Keratinocyte (primary cell): Measurements from ENCODE around the gene SYT2. TPM values are rescaled to one million over a fixed set of nuclear protein-coding genes. Genes with fewer than 3 reads are reported as not detected.

Experiments
- DNase-seq: peaks from one replicate; pipeline ENCODE4 v3.0.0-alpha.2; 2011; ENCODE audit warnings: low read depth, missing footprints, low spot score
- FAIRE-seq: peaks from 2 replicates; lab custom pipeline; 2011; peaks lifted over from hg19 to GRCh38; lab: Jason Lieb, UNC
- H2AFZ ChIP-seq: 2 replicates; pipeline ENCODE4 v1.6.0; 2012; ENCODE audit warnings: low read length, control low read depth, inconsistent platforms; ENCODE audit not compliant: control insufficient read depth
- H3K27ac ChIP-seq: 2 replicates; pipeline ENCODE4 v1.5.1; 2011; ENCODE audit warnings: low read length; ENCODE audit not compliant: control insufficient read depth, insufficient read depth
- H3K27me3 ChIP-seq: 3 replicates; pipeline ENCODE4 v1.6.0; 2011; ENCODE audit warnings: low read length; ENCODE audit not compliant: control insufficient read depth, insufficient read depth; ENCODE audit errors: extremely low read depth
- H3K36me3 ChIP-seq, 2 experiments: 2 replicates in 1 of 2; 3 replicates in 1 of 2; pipeline ENCODE4 v1.5.1; 2011; ENCODE audit warnings: low read length in 2 of 2, mild to moderate bottlenecking in 1 of 2; ENCODE audit not compliant: control insufficient read depth in 2 of 2, insufficient read depth in 2 of 2; ENCODE audit errors: extremely low read depth in 1 of 2
- H3K4me1 ChIP-seq: 3 replicates; pipeline ENCODE4 v1.5.1; 2011; ENCODE audit warnings: low read length; ENCODE audit not compliant: control insufficient read depth, insufficient read depth; ENCODE audit errors: extremely low read depth
- H3K4me2 ChIP-seq: 3 replicates; pipeline ENCODE4 v1.6.0; 2011; ENCODE audit warnings: low read depth, low read length; ENCODE audit not compliant: control insufficient read depth, insufficient read depth; ENCODE audit errors: extremely low read depth
- H3K4me3 ChIP-seq, 3 experiments: fragments of 200-600 bp in 1 of 3; sonication (generic) in 1 of 3; 2 replicates in 2 of 3; 3 replicates in 1 of 3; pipeline ENCODE4 v1.5.1; 2011 to 2016; ENCODE audit warnings: low read length in 3 of 3, mild to moderate bottlenecking in 3 of 3, control low read depth in 2 of 3, inconsistent platforms in 1 of 3, low read depth in 1 of 3, mixed read lengths in 1 of 3, mixed run types in 1 of 3, moderate library complexity in 1 of 3; ENCODE audit not compliant: control insufficient read depth in 2 of 3, insufficient read depth in 2 of 3; ENCODE audit errors: extremely low read depth in 1 of 3
- H3K79me2 ChIP-seq: 2 replicates; pipeline ENCODE4 v1.6.0; 2012; ENCODE audit warnings: low read length; ENCODE audit not compliant: control insufficient read depth, insufficient read depth
- H3K9ac ChIP-seq: 3 replicates; pipeline ENCODE4 v1.6.0; 2011; ENCODE audit warnings: low read length; ENCODE audit not compliant: control insufficient read depth, insufficient read depth; ENCODE audit errors: extremely low read depth
- H3K9me1 ChIP-seq: 3 replicates; pipeline ENCODE4 v1.6.0; 2011; ENCODE audit warnings: low read length; ENCODE audit not compliant: control insufficient read depth, insufficient read depth; ENCODE audit errors: extremely low read depth
- H3K9me3 ChIP-seq: 2 replicates; pipeline ENCODE4 v1.5.1; 2012; ENCODE audit warnings: low read depth, low read length; ENCODE audit not compliant: control insufficient read depth
- H4K20me1 ChIP-seq: 3 replicates; pipeline ENCODE4 v1.6.0; 2011; ENCODE audit warnings: low read length; ENCODE audit not compliant: control insufficient read depth, insufficient read depth; ENCODE audit errors: extremely low read depth
- CTCF ChIP-seq, 3 experiments: IDR thresholded peaks in 1 of 3; conservative IDR thresholded peaks in 1 of 3; optimal IDR thresholded peaks in 1 of 3; 2 replicates in 2 of 3; 3 replicates in 1 of 3; pipeline versions ENCODE3 to v1.5.1; 2011; ENCODE audit warnings: low read length in 3 of 3, mild to moderate bottlenecking in 3 of 3, moderate library complexity in 2 of 3, control low read depth in 1 of 3, inconsistent platforms in 1 of 3; ENCODE audit not compliant: insufficient read depth in 2 of 3; ENCODE audit errors: extremely low read depth in 1 of 3
- EZH2 ChIP-seq: IDR thresholded peaks from one replicate; pipeline ENCODE4 v1.6.1; 2012; ENCODE audit warnings: inconsistent platforms, mild to moderate bottlenecking, low read length, moderate library complexity
- dilution Hi-C: fragments of 300-500 bp; cut with MboI; formaldehyde crosslinking; loops from one replicate; pipeline ENCODE4 v1.7.0; 2020; ENCODE audit warnings: low sequenced_read_pairs; ENCODE audit not compliant: extremely low pct_ligation_motif_present
- polyA plus RNA-seq, 5 experiments: library from polyadenylated mRNA; depleted of rRNA in 3 of 5; stranded (reverse) in 3 of 5; stranded (forward) in 1 of 5; unstranded in 1 of 5; fragments of >200 nt; gene quantifications; 1 replicate in 1 of 5; 2 replicates in 3 of 5; 3 replicates in 1 of 5; pipeline versions ENCODE4 v1.2.1 to v1.2.3, GENCODE V29; 2011 to 2012; ENCODE audit warnings: missing spikeins in 2 of 5, low read depth in 1 of 5, low replicate concordance in 1 of 5

SYT2 gene
- polyA plus RNA-seq, 1 donor (not counting 4 experiments of a cell fraction or from before 2014, with no cell fraction given): not detected

GRCh38 chr1:202656057-202656456 is 54.2 kb downstream of the SYT2 start:
- Histone ChIP-seq H3K27me3 (peaks cover 22% of the 10 kb centered on the region), H3K4me1 (no peaks in the 10 kb centered on the region), H3K9me1 (no peaks in the 10 kb centered on the region), H3K4me2 (no peak overlapping the region), H3K9me3 (no peaks in the 10 kb centered on the region), H3K4me3 (no peak overlapping the region), H3K9ac (no peak overlapping the region), H4K20me1 (no peaks in the 10 kb centered on the region), H3K79me2 (no peaks in the 10 kb centered on the region), H3K36me3 (no peaks in the 10 kb centered on the region), H3K27ac (no peak overlapping the region), H2AFZ (no peak overlapping the region)
- no peak for DNase-seq
- no peak for TF ChIP-seq EZH2
- TF ChIP-seq CTCF (optimal IDR thresholded peaks at IDR 0.05 in 1 of 3, IDR thresholded peaks at IDR 0.05 in 1 of 3, conservative IDR thresholded peaks at IDR 0.05 in 1 of 3; ENCODE audit: extremely low read depth in 1 of 3, insufficient read depth in 2 of 3, low read length in 3 of 3): no peak
- dilution Hi-C loops: no loop called here
- FAIRE-seq: no peak

- FAIRE-seq (no peak), DNase-seq (no peak)
- no peak for TF ChIP-seq EZH2
- TF ChIP-seq CTCF (optimal IDR thresholded peaks at IDR 0.05 in 1 of 3, IDR thresholded peaks at IDR 0.05 in 1 of 3, conservative IDR thresholded peaks at IDR 0.05 in 1 of 3; ENCODE audit: extremely low read depth in 1 of 3, insufficient read depth in 2 of 3, low read length in 3 of 3): no peak
- no peaks in the 10 kb centered on the region for H3K9me1 ChIP-seq
- H4K20me1 ChIP-seq: no peaks in the 10 kb centered on the region
- H3K4me3 ChIP-seq: no peak overlapping the region
- no peak overlapping the region for H3K27ac ChIP-seq
- dilution Hi-C loops: no loop called here
- H3K9me3 ChIP-seq: no peaks in the 10 kb centered on the region
- no peaks in the 10 kb centered on the region for H3K79me2 ChIP-seq
- no peak overlapping the region for H2AFZ ChIP-seq
- H3K27me3 ChIP-seq: peaks cover 18% of the 10 kb centered on the region
- no peak overlapping the region for H3K4me2 ChIP-seq
- H3K36me3 ChIP-seq: no peaks in the 10 kb centered on the region
- no peaks in the 10 kb centered on the region for H3K4me1 ChIP-seq
- no peak overlapping the region for H3K9ac ChIP-seq
Observed at GRCh38 chr1:202654079-202654478, 56.2 kb downstream of the SYT2 start.
